ENCODE data around the gene TMEM239. TPM values are rescaled to one million over a fixed set of nuclear protein-coding genes. Genes with fewer than 3 reads are reported as not detected.

Gene TMEM239
- total RNA-seq, 1 donor from 2014 or later, result not detected

- Histone ChIP-seq H3K36me3 (no peaks in the 10 kb centered on the region), H3K27ac (replicated peaks) (no peak overlapping the region), H3K27me3 (ENCODE audit: low read depth) (no peaks in the 10 kb centered on the region), H3K4me3 (no peak overlapping the region), H3K9me3 (replicated peaks) (no peaks in the 10 kb centered on the region), H3K4me1 (peaks cover 8% of the 10 kb centered on the region)
- intact Hi-C loops (cut with micrococcal nuclease), result no loop called here
- DNase-seq, result no peak
- no peak for TF ChIP-seq CTCF (IDR thresholded peaks at IDR 0.05; ENCODE audit: borderline replicate concordance)
These were observed 31.6 kb downstream of the TMEM239 start for GRCh38 chr20:2847802-2848201.

- Histone ChIP-seq H3K27me3 (ENCODE audit: low read depth) (no peaks in the 10 kb centered on the region), H3K36me3 (no peaks in the 10 kb centered on the region), H3K4me1 (peaks cover 8% of the 10 kb centered on the region), H3K27ac (replicated peaks) (no peak overlapping the region), H3K4me3 (no peak overlapping the region), H3K9me3 (replicated peaks) (no peaks in the 10 kb centered on the region)
- DNase-seq, result no peak
- intact Hi-C loops (cut with micrococcal nuclease), result no loop called here
- no peak for TF ChIP-seq CTCF (IDR thresholded peaks at IDR 0.05; ENCODE audit: borderline replicate concordance)
These were observed 33.4 kb downstream of the TMEM239 start for GRCh38 chr20:2849529-2849928.

- H3K9me3 ChIP-seq (replicated peaks), result no peaks in the 10 kb centered on the region
- DNase-seq, result no peak
- H3K4me1 ChIP-seq, result peaks cover 8% of the 10 kb centered on the region
- no peaks in the 10 kb centered on the region for H3K36me3 ChIP-seq
- intact Hi-C loops (cut with micrococcal nuclease), result no loop called here
- no peak for TF ChIP-seq CTCF (IDR thresholded peaks at IDR 0.05; ENCODE audit: borderline replicate concordance)
- H3K27ac ChIP-seq (replicated peaks), result no peak overlapping the region
- no peaks in the 10 kb centered on the region for H3K27me3 ChIP-seq (ENCODE audit: low read depth)
- H3K4me3 ChIP-seq, result no peak overlapping the region
These were observed 34.9 kb downstream of the TMEM239 start for GRCh38 chr20:2851086-2851485.

GRCh38 chr20:2858591-2858990 lies 42.4 kb downstream of the TMEM239 start:
- Histone ChIP-seq H3K4me1 (peaks cover 14% of the 10 kb centered on the region), H3K27me3 (ENCODE audit: low read depth) (no peaks in the 10 kb centered on the region), H3K9me3 (replicated peaks) (no peaks in the 10 kb centered on the region), H3K27ac (replicated peaks) (no peak overlapping the region), H3K36me3 (peaks cover 31% of the 10 kb centered on the region), H3K4me3 (no peak overlapping the region)
- intact Hi-C loops (cut with micrococcal nuclease), result no loop called here
- DNase-seq, result no peak
- no peak for TF ChIP-seq CTCF (IDR thresholded peaks at IDR 0.05; ENCODE audit: borderline replicate concordance)

- intact Hi-C loops (cut with micrococcal nuclease), result no loop called here
- Histone ChIP-seq H3K27ac (replicated peaks) (no peak overlapping the region), H3K36me3 (peaks cover 41% of the 10 kb centered on the region), H3K4me3 (no peak overlapping the region), H3K9me3 (replicated peaks) (no peaks in the 10 kb centered on the region), H3K27me3 (ENCODE audit: low read depth) (no peaks in the 10 kb centered on the region), H3K4me1 (peaks cover 14% of the 10 kb centered on the region)
- DNase-seq, result no peak
- no peak for TF ChIP-seq CTCF (IDR thresholded peaks at IDR 0.05; ENCODE audit: borderline replicate concordance)
These were observed 43.4 kb downstream of the TMEM239 start for GRCh38 chr20:2859330-2860121.

All from left ventricle myocardium inferior (tissue), 1 donor.